HCT116 (cell line): Measurements from ENCODE around the gene SUSD5. TPM values are rescaled to one million over a fixed set of nuclear protein-coding genes. Genes with fewer than 3 reads are reported as not detected.

Source experiments
- ATAC-seq: fragments of 200-7000 bp; cut with Tn5 transposase; 2 replicates; pipeline ENCODE4 v1.9.1; 2020; ENCODE audit warnings: mild to moderate bottlenecking, moderate library complexity
- BruUV-seq: library from RNA; stranded (reverse); fragments of 400-500 nt; replicated peaks from 2 replicates; lab custom pipeline; 2021; lab: Mats Ljungman, UMichigan
- CTCF ChIA-PET: fragments of 300-600 bp; sonication (Branson Sonifier 250); formaldehyde crosslinking; loops from one replicate; lab custom pipeline; 2021; ENCODE audit warnings: antibody characterized with exemption; lab: Charles Lee
- POLR2A ChIA-PET: fragments of 300-600, 350-600 bp; sonication (Branson Sonifier 250); formaldehyde crosslinking; loops from one replicate; lab custom pipeline; 2021; ENCODE audit warnings: antibody characterized with exemption; lab: Charles Lee
- RAD21 ChIA-PET, 2 experiments: fragments of 300-600 bp; sonication (Branson Sonifier 250); formaldehyde crosslinking; loops; one replicate each; lab custom pipeline; 2023; ENCODE audit warnings: low total read pairs in 2 of 2; ENCODE audit not compliant: uncharacterized antibody in 2 of 2, unreplicated experiment in 2 of 2, low non-redundant PET in 1 of 2; lab: Charles Lee
- DNase-seq: peaks from one replicate; pipeline ENCODE4 v3.0.0-alpha.2; 2010; ENCODE audit warnings: low read depth, low spot score
- H2AFZ ChIP-seq: fragments of 200-600 bp; shearing (Covaris generic), sonication (generic); 2 replicates; pipeline ENCODE4 v1.6.1; 2017; ENCODE audit warnings: low read depth, mixed run types, mixed read lengths, antibody characterized with exemption, low read length; ENCODE audit not compliant: poor library complexity, severe bottlenecking
- H3K27ac ChIP-seq: 2 replicates; pipeline ENCODE4 v1.5.1; 2012; ENCODE audit warnings: low read depth, low read length
- H3K27me3 ChIP-seq: fragments of 200-600 bp; sonication (generic); 2 replicates; pipeline ENCODE4 v1.6.1; 2016; ENCODE audit warnings: mixed run types, low read length, mixed read lengths; ENCODE audit not compliant: insufficient read depth
- H3K36me3 ChIP-seq, 2 experiments: fragments of 200-500 bp in 1 of 2; fragments of 200-600 bp in 1 of 2; sonication (Bioruptor generic) in 1 of 2; sonication (generic) in 1 of 2; 2 replicates each; pipeline versions ENCODE4 v1.5.1 to v1.6.1; 2014 to 2016; ENCODE audit warnings: low read length in 2 of 2, inconsistent platforms in 1 of 2, mixed read lengths in 1 of 2, mixed run types in 1 of 2; ENCODE audit not compliant: insufficient read depth in 2 of 2, control insufficient read depth in 1 of 2
- H3K4me1 ChIP-seq, 2 experiments: fragments of 200-600 bp in 1 of 2; sonication (generic) in 1 of 2; 2 replicates each; pipeline versions ENCODE4 v1.5.1 to v1.6.1; 2012 to 2017; ENCODE audit warnings: low read length in 2 of 2, inconsistent platforms in 1 of 2, mild to moderate bottlenecking in 1 of 2, mixed read lengths in 1 of 2, mixed run types in 1 of 2, moderate library complexity in 1 of 2; ENCODE audit not compliant: insufficient read depth in 2 of 2, control insufficient read depth in 1 of 2
- H3K4me2 ChIP-seq: fragments of 200-600 bp; sonication (generic); 2 replicates; pipeline ENCODE4 v1.6.1; 2017; ENCODE audit warnings: mixed run types, low read length, mixed read lengths
- H3K4me3 ChIP-seq, 2 experiments: fragments of 200-600 bp in 1 of 2; sonication (generic) in 1 of 2; replicated peaks in 1 of 2; 2 replicates each; pipeline ENCODE4 v1.5.1; 2011 to 2016; ENCODE audit warnings: low read length in 2 of 2, control low read depth in 1 of 2, low read depth in 1 of 2, mild to moderate bottlenecking in 1 of 2, mixed read lengths in 1 of 2, mixed run types in 1 of 2
- H3K79me2 ChIP-seq: fragments of 200-600 bp; sonication (generic); 2 replicates; pipeline ENCODE4 v1.6.1; 2017; ENCODE audit warnings: mild to moderate bottlenecking, mixed run types, low read length, moderate library complexity, mixed read lengths; ENCODE audit not compliant: insufficient read depth
- H3K9ac ChIP-seq: fragments of 200-600 bp; sonication (generic); 2 replicates; pipeline ENCODE4 v1.6.1; 2016; ENCODE audit warnings: low read length, mixed read lengths
- H3K9me2 ChIP-seq: fragments of 200-600 bp; sonication (generic), shearing (Covaris generic); 2 replicates; pipeline ENCODE4 v1.6.1; 2017; ENCODE audit warnings: mixed run types, mild to moderate bottlenecking, moderate library complexity; ENCODE audit not compliant: insufficient read depth
- H3K9me3 ChIP-seq, 2 experiments: fragments of 200-500 bp in 1 of 2; fragments of 200-600 bp in 1 of 2; sonication (Bioruptor generic) in 1 of 2; sonication (generic) in 1 of 2; 2 replicates each; pipeline ENCODE4 v1.6.1; 2014 to 2017; ENCODE audit warnings: low read length in 2 of 2, mixed read lengths in 2 of 2, inconsistent platforms in 1 of 2, low read depth in 1 of 2, mild to moderate bottlenecking in 1 of 2, mixed run types in 1 of 2, moderate library complexity in 1 of 2; ENCODE audit not compliant: control insufficient read depth in 1 of 2, insufficient read depth in 1 of 2
- H4K20me1 ChIP-seq: fragments of 200-600 bp; sonication (generic), shearing (Covaris generic); 2 replicates; pipeline ENCODE4 v1.6.1; 2017; ENCODE audit warnings: mixed run types, mild to moderate bottlenecking, moderate library complexity; ENCODE audit not compliant: insufficient read depth
- CBX3 ChIP-seq: IDR thresholded peaks from 2 replicates; pipeline ENCODE4 v1.6.1; 2012; ENCODE audit warnings: low read depth
- CEBPB ChIP-seq: IDR thresholded peaks from 2 replicates; pipeline ENCODE4 v1.6.1; 2012; ENCODE audit warnings: low read depth
- CTCF ChIP-seq, 3 experiments: fragments of 200-600 bp in 1 of 3; sonication (generic) in 1 of 3; IDR thresholded peaks in 2 of 3; conservative IDR thresholded peaks in 1 of 3; 2 replicates each; pipeline ENCODE4 v1.5.1; 2012 to 2017; ENCODE audit warnings: low read depth in 2 of 3, low read length in 2 of 3, antibody characterized with exemption in 1 of 3, borderline replicate concordance in 1 of 3, control low read depth in 1 of 3, mild to moderate bottlenecking in 1 of 3, mixed read lengths in 1 of 3, mixed run types in 1 of 3, moderate library complexity in 1 of 3; ENCODE audit not compliant: insufficient read depth in 1 of 3
- EGR1 ChIP-seq: IDR thresholded peaks from 2 replicates; pipeline ENCODE4 v1.6.1; 2012; ENCODE audit warnings: low read depth
- ELF1 ChIP-seq: IDR thresholded peaks from 2 replicates; pipeline ENCODE4 v1.6.1; 2012; ENCODE audit warnings: low read depth, borderline replicate concordance
- EZH2phosphoT487 ChIP-seq: fragments of 200-600 bp; IDR thresholded peaks from 2 replicates; pipeline ENCODE4 v1.6.1; 2018; ENCODE audit warnings: antibody characterized with exemption, borderline replicate concordance
- JUND ChIP-seq: IDR thresholded peaks from 2 replicates; pipeline ENCODE4 v1.6.1; 2012
- POLR2A ChIP-seq: IDR thresholded peaks from 2 replicates; pipeline ENCODE4 v1.7.0; 2011; ENCODE audit warnings: borderline replicate concordance; ENCODE audit not compliant: insufficient read depth, insufficient read length; ENCODE audit errors: extremely low read depth
- RAD21 ChIP-seq: IDR thresholded peaks from 2 replicates; pipeline ENCODE4 v1.6.1; 2012; ENCODE audit warnings: low read depth, mild to moderate bottlenecking
- REST ChIP-seq: IDR thresholded peaks from 2 replicates; pipeline ENCODE4 v1.6.1; 2012; ENCODE audit warnings: low read depth
- SIN3A ChIP-seq: IDR thresholded peaks from 2 replicates; pipeline ENCODE4 v1.6.1; 2012; ENCODE audit warnings: low read depth
- SP1 ChIP-seq: IDR thresholded peaks from 2 replicates; pipeline ENCODE4 v1.6.1; 2012; ENCODE audit warnings: low read depth
- TCF7L2 ChIP-seq: IDR thresholded peaks from 2 replicates; pipeline ENCODE4 v1.7.0; 2011; ENCODE audit warnings: borderline replicate concordance, inconsistent platforms; ENCODE audit not compliant: insufficient read depth, insufficient read length; ENCODE audit errors: extremely low read depth
- ZBTB33 ChIP-seq: IDR thresholded peaks from 2 replicates; pipeline ENCODE4 v1.6.1; 2011; ENCODE audit warnings: mild to moderate bottlenecking, low read length, moderate library complexity; ENCODE audit not compliant: insufficient replicate concordance; ENCODE audit errors: extremely low read depth
- ZFX ChIP-seq: fragments of 450-650 bp; IDR thresholded peaks from 2 replicates; pipeline ENCODE4 v1.6.1; 2017
- intact Hi-C: fragments of 100-400 bp; cut with micrococcal nuclease; formaldehyde crosslinking; loops from 2 replicates; pipeline ENCODE4 v1.10.0; 2022
- total RNA-seq: library from RNA; stranded (reverse); gene quantifications from one replicate; pipeline ENCODE4 v1.2.1, GENCODE V29; 2021; ENCODE audit not compliant: unreplicated experiment

The SUSD5 gene
- total RNA-seq, 1 experiment from 2014 or later, result not detected

- Histone ChIP-seq H3K36me3 (no peaks in the 10 kb centered on the region), H3K27me3 (no peaks in the 10 kb centered on the region), H3K9me2 (no peaks in the 10 kb centered on the region), H3K27ac (no peak overlapping the region), H3K4me1 (no peaks in the 10 kb centered on the region), H3K9ac (no peak overlapping the region), H3K9me3 (no peaks in the 10 kb centered on the region), H4K20me1 (no peaks in the 10 kb centered on the region), H3K4me3 (no peak overlapping the region), H3K4me2 (no peak overlapping the region), H2AFZ (no peak overlapping the region), H3K79me2 (no peaks in the 10 kb centered on the region)
- BruUV-seq, result no TSS peak
- POLR2A ChIA-PET, result no interaction called here
- TF ChIP-seq POLR2A (no peak), CBX3 (no peak), SIN3A (no peak), CEBPB (no peak), ZFX (no peak), CTCF (IDR thresholded peaks at IDR 0.05 in 2 of 3, conservative IDR thresholded peaks at IDR 0.05 in 1 of 3; ENCODE audit: borderline replicate concordance in 1 of 3, insufficient read depth in 1 of 3, low read depth in 2 of 3, low read length in 2 of 3) (no peak), RAD21 (no peak), JUND (no peak), ELF1 (no peak), EGR1 (no peak), EZH2phosphoT487 (no peak), REST (no peak), ZBTB33 (no peak), TCF7L2 (no peak), SP1 (no peak)
- RAD21 ChIA-PET, result no interaction called here
- DNase-seq (no peak), ATAC-seq (no peak)
- intact Hi-C loops, result no loop called here
- CTCF ChIA-PET, result no interaction called here
These were observed 13.3 kb upstream of the SUSD5 start for GRCh38 chr3:33231756-33232465.
